HG02642 (cell line): Measurements from ENCODE around the gene PUM1.

Experiments used
- ATAC-seq: cut with Tn5 transposase; IDR thresholded peaks from one replicate; pipeline ENCODE4 v1.9.1; 2021; ENCODE audit warnings: mild to moderate bottlenecking; ENCODE audit not compliant: unreplicated experiment, poor library complexity

Gene PUM1

DNA sequence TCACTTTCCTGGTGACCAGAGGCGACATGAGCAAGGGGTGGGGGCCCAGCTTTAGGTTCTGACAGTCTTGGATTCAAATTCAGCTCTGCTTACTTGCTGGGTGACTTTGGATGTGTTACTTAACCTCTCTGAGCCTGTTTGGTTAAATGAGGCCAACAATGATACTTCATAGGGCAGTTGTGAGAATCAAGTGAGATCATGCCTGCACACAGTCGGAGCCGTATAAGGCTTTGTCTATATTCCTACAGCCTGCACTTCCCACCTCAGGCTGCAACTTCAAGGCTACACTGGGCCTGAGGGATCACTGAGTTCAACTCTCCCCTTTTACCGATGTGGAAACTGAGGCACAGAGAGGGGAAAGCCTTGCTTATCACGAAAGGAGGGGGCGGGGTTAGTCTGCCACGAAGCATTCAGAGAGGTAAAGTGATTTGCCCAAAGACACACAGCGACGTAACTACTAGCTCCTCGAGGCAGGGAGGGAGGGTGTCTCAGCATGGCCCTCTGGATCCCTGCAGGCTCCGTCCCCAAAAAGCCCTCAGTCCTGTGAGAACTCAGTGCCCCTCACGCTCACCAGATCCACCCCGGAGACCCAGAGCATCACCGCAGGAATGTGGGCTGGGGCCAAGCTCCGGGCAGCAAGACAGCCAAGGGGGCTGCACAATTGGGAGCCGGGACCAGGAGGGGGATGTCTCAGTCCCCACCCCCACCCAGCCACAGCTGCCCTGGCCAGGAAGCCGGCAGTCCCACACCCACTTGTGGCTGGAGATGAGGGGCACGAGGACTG is 181.9 kb downstream of the PUM1 start:
- no peak for ATAC-seq

DNA sequence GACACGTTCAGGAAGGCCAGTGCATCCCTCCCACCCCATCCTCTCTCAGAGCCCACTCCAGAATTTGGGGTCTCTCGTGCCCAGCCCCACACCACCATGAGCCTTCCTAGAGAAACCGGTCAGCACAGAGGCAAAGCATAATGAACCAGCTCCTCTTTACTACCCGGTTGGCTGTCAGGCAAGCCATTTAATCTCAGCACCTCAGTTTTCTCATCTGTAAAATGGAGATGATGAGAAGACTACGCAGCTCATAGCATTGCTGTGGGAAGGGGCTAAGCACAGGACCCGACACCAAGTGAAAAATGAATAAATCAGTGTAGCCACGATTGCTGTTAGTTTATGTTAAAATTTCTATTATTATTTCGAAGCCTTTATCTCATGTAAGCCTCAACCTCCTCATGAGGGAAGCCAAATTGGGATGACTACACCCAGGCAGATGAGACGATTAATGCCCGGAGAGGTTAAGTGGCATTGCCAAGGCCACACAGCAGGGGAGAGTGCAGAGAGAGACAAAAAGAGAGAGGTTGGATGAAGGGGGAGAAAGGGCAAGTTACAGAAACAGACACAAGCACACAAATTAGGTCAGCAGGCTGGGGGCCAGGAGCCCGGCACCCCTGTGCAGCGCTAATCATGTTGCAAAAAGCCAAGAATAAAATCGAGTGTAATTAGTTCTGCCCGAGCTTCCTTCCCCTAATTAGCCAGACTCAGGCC is 182.7 kb downstream of the PUM1 start:
- no peak for ATAC-seq
